Neural progenitor cell (in vitro differentiated cells): ENCODE measurements around the gene PRRT2.
"Not testable (repeated sequence)": the region's sequence is repeated elsewhere in the genome, so short reads cannot be mapped to it uniquely, and the experiment has no call there.

Experiments used
- CTCF ChIP-seq: fragments of 200-600 bp; sonication (generic); IDR thresholded peaks from 2 replicates; pipeline ENCODE4 v1.5.1; 2017; ENCODE audit warnings: antibody characterized with exemption, mild to moderate bottlenecking
- EZH2 ChIP-seq: fragments of 200-600 bp; sonication (generic); IDR thresholded peaks from 2 replicates; pipeline ENCODE4 v1.6.1; 2017; ENCODE audit warnings: antibody characterized with exemption, mild to moderate bottlenecking, moderate library complexity
- EZH2phosphoT487 ChIP-seq: fragments of 200-600 bp; sonication (generic); IDR thresholded peaks from 2 replicates; pipeline ENCODE4 v1.6.1; 2017; ENCODE audit warnings: antibody characterized with exemption

- not testable (repeated sequence) for TF ChIP-seq CTCF, EZH2, EZH2phosphoT487
Observed at GRCh38 chr16:29833219-29833618, 21.2 kb downstream of the PRRT2 start.
